Neuronal stem cell (in vitro differentiated cells): Measurements from ENCODE around the gene FAM186B.

Experiments used
- DNase-seq: peaks from one replicate; pipeline ENCODE4 v3.0.0-alpha.2; 2013; ENCODE audit warnings: low spot score
- H2AFZ ChIP-seq: one replicate; pipeline ENCODE4 v1.6.1; 2013; ENCODE audit warnings: mild to moderate bottlenecking, low read length, inconsistent platforms
- H2AK5ac ChIP-seq: 2 replicates; pipeline ENCODE4 v1.6.1; 2013; ENCODE audit warnings: low read depth, mild to moderate bottlenecking, inconsistent platforms, low read length, moderate library complexity, mixed read lengths
- H2BK120ac ChIP-seq: 2 replicates; pipeline ENCODE4 v1.6.1; 2013; ENCODE audit warnings: low read depth, mild to moderate bottlenecking, inconsistent platforms, low read length, moderate library complexity, mixed read lengths
- H2BK12ac ChIP-seq: one replicate; pipeline ENCODE4 v1.6.1; 2013; ENCODE audit warnings: low read length, inconsistent platforms
- H2BK15ac ChIP-seq: 2 replicates; pipeline ENCODE4 v1.6.1; 2013; ENCODE audit warnings: mild to moderate bottlenecking, low read length, inconsistent platforms, mixed read lengths
- H2BK5ac ChIP-seq: one replicate; pipeline ENCODE4 v1.6.1; 2013; ENCODE audit warnings: inconsistent platforms, mild to moderate bottlenecking, low read length, moderate library complexity
- H3K14ac ChIP-seq: one replicate; pipeline ENCODE4 v1.6.1; 2013; ENCODE audit warnings: low read length, inconsistent platforms
- H3K18ac ChIP-seq: 2 replicates; pipeline ENCODE4 v1.6.1; 2013; ENCODE audit warnings: low read length, inconsistent platforms
- H3K23ac ChIP-seq: 2 replicates; pipeline ENCODE4 v1.6.1; 2013; ENCODE audit warnings: low read depth, mild to moderate bottlenecking, mixed read lengths, low read length, inconsistent platforms; ENCODE audit not compliant: poor library complexity
- H3K27ac ChIP-seq: replicated peaks from 3 replicates; pipeline ENCODE4 v1.5.1; 2013; ENCODE audit warnings: low read length, inconsistent platforms
- H3K27me3 ChIP-seq, 3 experiments: 2 replicates each; pipeline ENCODE4 v1.6.1; 2013; ENCODE audit warnings: low read length in 3 of 3, mild to moderate bottlenecking in 2 of 3, inconsistent platforms in 1 of 3, low read depth in 1 of 3, mixed read lengths in 1 of 3, moderate library complexity in 1 of 3; ENCODE audit not compliant: control insufficient read depth in 3 of 3, insufficient read depth in 3 of 3
- H3K36me3 ChIP-seq, 2 donors: replicated peaks in 1 of 2; 2 replicates each; pipeline ENCODE4 v1.6.1; 2013; ENCODE audit warnings: low read length in 2 of 2; ENCODE audit not compliant: control insufficient read depth in 2 of 2, insufficient read depth in 2 of 2
- H3K4ac ChIP-seq: 2 replicates; pipeline ENCODE4 v1.6.1; 2013; ENCODE audit warnings: inconsistent platforms, mild to moderate bottlenecking, low read length, moderate library complexity
- H3K4me1 ChIP-seq, 2 donors: 1 replicate in 1 of 2; 2 replicates in 1 of 2; pipeline ENCODE4 v1.6.1; 2013; ENCODE audit warnings: low read length in 2 of 2, low read depth in 1 of 2; ENCODE audit not compliant: control insufficient read depth in 2 of 2, insufficient read depth in 1 of 2
- H3K4me2 ChIP-seq: one replicate; pipeline ENCODE4 v1.6.1; 2013; ENCODE audit warnings: mild to moderate bottlenecking, low read length, inconsistent platforms; ENCODE audit not compliant: insufficient read depth, poor library complexity, severe bottlenecking
- H3K4me3 ChIP-seq, 2 donors: 2 replicates each; pipeline ENCODE4 v1.5.1; 2013; ENCODE audit warnings: low read length in 2 of 2, mild to moderate bottlenecking in 2 of 2, inconsistent platforms in 1 of 2, moderate library complexity in 1 of 2
- H3K79me1 ChIP-seq: one replicate; pipeline ENCODE4 v1.6.1; 2013; ENCODE audit warnings: low read depth, mild to moderate bottlenecking, inconsistent platforms, low read length, moderate library complexity
- H3K9ac ChIP-seq: one replicate; pipeline ENCODE4 v1.6.1; 2013; ENCODE audit warnings: mild to moderate bottlenecking, low read depth, low read length, inconsistent platforms; ENCODE audit not compliant: poor library complexity
- H3K9me3 ChIP-seq, 2 donors: replicated peaks in 1 of 2; 2 replicates each; pipeline versions ENCODE3 to v1.6.1; 2013; ENCODE audit warnings: low read length in 2 of 2, mild to moderate bottlenecking in 2 of 2, inconsistent platforms in 1 of 2, low read depth in 1 of 2, mixed read lengths in 1 of 2, moderate library complexity in 1 of 2; ENCODE audit not compliant: control insufficient read depth in 2 of 2, insufficient read depth in 1 of 2
- H4K8ac ChIP-seq: one replicate; pipeline ENCODE4 v1.6.1; 2013; ENCODE audit warnings: low read depth, mild to moderate bottlenecking, inconsistent platforms, low read length, moderate library complexity
- H4K91ac ChIP-seq: one replicate; pipeline ENCODE4 v1.6.1; 2013; ENCODE audit warnings: low read length, low read depth, mild to moderate bottlenecking, inconsistent platforms; ENCODE audit not compliant: poor library complexity
- WGBS, 2 donors: extraction: QIAGEN DNeasy Blood & Tissue Kit; methylation state at CpG; one replicate each; pipeline ENCODE4 v1.1.7; 2013; ENCODE audit warnings: missing lambda C conversion rate in 2 of 2, mixed read lengths in 1 of 2; ENCODE audit not compliant: insufficient read length in 2 of 2, insufficient replicate concordance in 1 of 2; ENCODE audit errors: extremely low coverage in 2 of 2; 5-methylcytosine and 5-hydroxymethylcytosine counted together

FAM186B gene

GRCh38 chr12:49578471-49579112, 26.8 kb downstream of the FAM186B start:
- Histone ChIP-seq H3K4me1 (peaks cover 12 to 18% of the 10 kb centered on the region in 2 donors), H3K18ac (no peak overlapping the region), H2BK120ac (no peak overlapping the region), H3K14ac (peak overlapping the region; percentile 76), H2BK5ac (no peak overlapping the region), H4K8ac (no peak overlapping the region), H2AFZ (no peak overlapping the region), H2BK12ac (no peak overlapping the region), H3K79me1 (no peaks in the 10 kb centered on the region), H3K36me3 (peaks cover 3 to 15% of the 10 kb centered on the region in 2 donors), H4K91ac (no peak overlapping the region), H2AK5ac (no peak overlapping the region), H3K4ac (no peak overlapping the region), H3K27ac (peak overlapping the region; percentile 49), H3K4me2 (peak overlapping the region; percentile 22), H3K9me3 (peaks cover 0 to 2% of the 10 kb centered on the region in 2 donors), H3K27me3 (no peaks in the 10 kb centered on the region), H2BK15ac (no peak overlapping the region), H3K4me3 (no peak overlapping the region), H3K23ac (no peak overlapping the region), H3K9ac (no peak overlapping the region)
- no CpG with 5 or more reads among the region's 13 CpGs for WGBS, 2 donors
- DNase-seq, result peak; percentile 50

DNA sequence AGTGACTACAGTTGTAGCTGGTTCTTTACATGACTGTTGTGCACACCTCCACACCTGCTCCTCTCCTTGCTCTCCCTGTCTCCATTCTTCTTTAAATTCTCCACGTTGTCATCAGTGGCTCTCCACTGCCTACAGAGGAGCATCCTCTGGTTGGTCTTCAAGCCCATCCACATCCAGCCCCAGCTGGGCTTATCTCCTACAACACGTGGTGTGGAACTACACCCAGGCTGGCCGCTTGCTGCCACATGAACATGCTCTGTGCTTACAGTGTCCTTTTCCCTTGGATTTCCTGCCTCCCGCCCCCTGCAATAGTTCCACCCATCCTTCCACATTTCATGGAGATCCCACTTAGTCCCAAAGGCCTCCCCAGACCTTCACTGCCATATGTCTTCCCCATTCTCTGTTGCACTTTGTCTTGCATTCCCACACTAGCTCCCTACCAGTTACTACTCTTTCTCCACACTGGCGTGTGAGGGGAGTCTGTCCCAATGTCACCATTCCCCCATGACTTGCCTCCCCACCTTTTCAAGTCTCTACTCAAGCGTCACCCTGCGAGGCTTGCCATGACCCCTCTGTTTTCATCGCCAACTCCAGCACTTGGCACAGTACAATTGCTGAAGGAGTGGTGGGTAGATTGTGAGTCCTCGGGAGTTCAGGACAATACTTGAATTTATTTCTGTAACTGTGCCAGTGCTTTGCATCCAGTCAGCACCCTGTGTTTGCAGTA, 27.7 kb downstream of the FAM186B start:
- peaks cover 12 to 18% of the 10 kb centered on the region in 2 donors for H3K4me1 ChIP-seq
- H2BK5ac ChIP-seq, result peak overlapping the region; percentile 55
- no peak overlapping the region for H3K14ac ChIP-seq
- peak overlapping the region; percentile 70 for H4K8ac ChIP-seq
- H3K9ac ChIP-seq, result no peak overlapping the region
- peak overlapping the region; percentile 86 for H4K91ac ChIP-seq
- no peak overlapping the region for H3K4me2 ChIP-seq
- no peak overlapping the region for H3K23ac ChIP-seq
- no peak overlapping the region for H2AFZ ChIP-seq
- H3K27me3 ChIP-seq, result no peaks in the 10 kb centered on the region
- peaks cover 3 to 12% of the 10 kb centered on the region in 2 donors for H3K36me3 ChIP-seq
- no peak overlapping the region for H3K27ac ChIP-seq
- no peak overlapping the region for H3K4ac ChIP-seq
- no peak for DNase-seq
- H2BK15ac ChIP-seq, result no peak overlapping the region
- peak overlapping the region; percentile 18 for H2BK12ac ChIP-seq
- WGBS, 2 donors, result no CpG with 5 or more reads among the region's 9 CpGs
- H3K18ac ChIP-seq, result peak overlapping the region; percentile 39
- H3K4me3 ChIP-seq, result peak overlapping the region in 1 of 2 donors; percentile 43
- H2AK5ac ChIP-seq, result peak overlapping the region; percentile 34
- no peaks in the 10 kb centered on the region for H3K79me1 ChIP-seq
- peaks cover 0 to 2% of the 10 kb centered on the region in 2 donors for H3K9me3 ChIP-seq
- H2BK120ac ChIP-seq, result no peak overlapping the region

GRCh38 chr12:49568442-49569162, 36.8 kb downstream of the FAM186B start:
- no CpG with 5 or more reads among the region's 19 CpGs for WGBS, 2 donors

More at GRCh38 chr12:49568442-49569162, 36.8 kb downstream of the FAM186B start:
- no peak overlapping the region for H3K14ac ChIP-seq
- no peak overlapping the region for H2BK120ac ChIP-seq
- H2AK5ac ChIP-seq, result no peak overlapping the region
- no peak overlapping the region for H4K91ac ChIP-seq
- no peak overlapping the region for H4K8ac ChIP-seq
- no peak overlapping the region for H3K4ac ChIP-seq
- H3K36me3 ChIP-seq, result peaks cover 24 to 29% of the 10 kb centered on the region in 2 donors
- peak overlapping the region; percentile 72 for H3K18ac ChIP-seq
- no peak overlapping the region for H3K27ac ChIP-seq
- peak overlapping the region; percentile 93 for H2BK5ac ChIP-seq
- peaks cover 16% of the 10 kb centered on the region for H3K79me1 ChIP-seq
- H3K9ac ChIP-seq, result peak overlapping the region; percentile 88
- peaks cover 1 to 3% of the 10 kb centered on the region in 2 donors for H3K4me1 ChIP-seq
- H3K9me3 ChIP-seq, result peaks cover 0 to 3% of the 10 kb centered on the region in 2 donors
- DNase-seq, result no peak
- peak overlapping the region; percentile 94 for H2AFZ ChIP-seq
- H2BK15ac ChIP-seq, result no peak overlapping the region
- H3K27me3 ChIP-seq, result no peaks in the 10 kb centered on the region
- no peak overlapping the region for H2BK12ac ChIP-seq
- H3K4me3 ChIP-seq, result peak overlapping the region; percentile 84 to 95
- peak overlapping the region; percentile 84 for H3K4me2 ChIP-seq
- H3K23ac ChIP-seq, result peak overlapping the region; percentile 52
